GM18517 (cell line): ENCODE measurements around the gene PKP2.
"Not testable (repeated sequence)": the region's sequence is repeated elsewhere in the genome, so short reads cannot be mapped to it uniquely, and the experiment has no call there.

Experiments
- ATAC-seq: cut with Tn5 transposase; IDR thresholded peaks from one replicate; pipeline ENCODE4 v1.9.1; 2021; ENCODE audit warnings: mild to moderate bottlenecking, moderate library complexity; ENCODE audit not compliant: unreplicated experiment

The PKP2 gene

GRCh38 chr12:32897281-32897610, 669 bp upstream of the PKP2 start:
- no peak for ATAC-seq

- ATAC-seq, result no peak
These were observed 717 bp downstream of the PKP2 start for GRCh38 chr12:32895688-32896431.

- ATAC-seq, result no peak
These were observed 2.0 kb downstream of the PKP2 start for GRCh38 chr12:32894566-32894965.

GRCh38 chr12:32893458-32893857, 3.1 kb downstream of the PKP2 start:
- ATAC-seq, result no peak

GRCh38 chr12:32893043-32893442, 3.5 kb downstream of the PKP2 start:
- no peak for ATAC-seq

GRCh38 chr12:32892369-32892768, 4.2 kb downstream of the PKP2 start:
- not testable (repeated sequence) for ATAC-seq

- ATAC-seq, result no peak
These were observed 4.6 kb downstream of the PKP2 start for GRCh38 chr12:32891956-32892355.

GRCh38 chr12:32891526-32891925, 5.1 kb downstream of the PKP2 start:
- no peak for ATAC-seq

- ATAC-seq, result no peak
These were observed 7.4 kb downstream of the PKP2 start for GRCh38 chr12:32889011-32889760.

GRCh38 chr12:32887058-32887457, 9.5 kb downstream of the PKP2 start:
- no peak for ATAC-seq

- no peak for ATAC-seq
These were observed 10.7 kb downstream of the PKP2 start for GRCh38 chr12:32885831-32886230.

- no peak for ATAC-seq
These were observed 11.6 kb downstream of the PKP2 start for GRCh38 chr12:32884962-32885361.

GRCh38 chr12:32881702-32882101, 14.9 kb downstream of the PKP2 start:
- ATAC-seq, result no peak

- no peak for ATAC-seq
These were observed 15.5 kb downstream of the PKP2 start for GRCh38 chr12:32881107-32881506.

GRCh38 chr12:32879066-32879465, 17.5 kb downstream of the PKP2 start:
- not testable (repeated sequence) for ATAC-seq

GRCh38 chr12:32877601-32878459, 18.7 kb downstream of the PKP2 start:
- no peak for ATAC-seq

GRCh38 chr12:32876004-32876403, 20.6 kb downstream of the PKP2 start:
- no peak for ATAC-seq

GRCh38 chr12:32874975-32875374, 21.6 kb downstream of the PKP2 start:
- ATAC-seq, result no peak

- ATAC-seq, result no peak
These were observed 22.5 kb downstream of the PKP2 start for GRCh38 chr12:32874078-32874477.

GRCh38 chr12:32872416-32872815, 24.2 kb downstream of the PKP2 start:
- ATAC-seq, result not testable (repeated sequence)

- ATAC-seq, result no peak
These were observed 25.9 kb downstream of the PKP2 start for GRCh38 chr12:32870716-32871115.

- ATAC-seq, result no peak
These were observed 27.7 kb downstream of the PKP2 start for GRCh38 chr12:32868885-32869284.
